K562 (cell line): Measurements from ENCODE around the gene DNAH17.

ENCODE experiments used
- BRCA1 ChIP-seq, 2 experiments: fragments of 450-650 bp in 1 of 2; sonication (generic) in 1 of 2; formaldehyde crosslinking in 1 of 2; IDR thresholded peaks; 2 replicates each; pipeline versions ENCODE4 v1.5.0 to v1.6.1; 2017 to 2020; ENCODE audit warnings: mild to moderate bottlenecking in 1 of 2, missing genetic modification reagents in 1 of 2
- HDAC2 ChIP-seq: fragments of 450-650 bp; IDR thresholded peaks from 2 replicates; pipeline ENCODE4 v1.6.1; 2016; ENCODE audit warnings: mild to moderate bottlenecking
- HDAC6 ChIP-seq: IDR thresholded peaks from 2 replicates; pipeline ENCODE4 v1.6.1; 2012; ENCODE audit warnings: low read depth, mild to moderate bottlenecking, control low read depth, inconsistent platforms, low read length, moderate library complexity
- TAF7 ChIP-seq: fragments of 450-650 bp; IDR thresholded peaks from 2 replicates; pipeline ENCODE4 v1.6.1; 2016; ENCODE audit warnings: missing genetic modification characterization, missing compliant biosample characterization
- ZNF24 ChIP-seq: fragments of 450-650 bp; IDR thresholded peaks from 2 replicates; pipeline ENCODE4 v1.6.1; 2016
- TF ChIP-seq, protein P1 (sequence below): sonication (generic); formaldehyde crosslinking; IDR thresholded peaks from 2 replicates; pipeline ENCODE4 v1.8.1; 2023; ENCODE audit warnings: missing genetic modification reagents, mild to moderate bottlenecking, borderline replicate concordance
- TF ChIP-seq, protein P2 (sequence below), 3 experiments: IDR thresholded peaks in 2 of 3; conservative IDR thresholded peaks in 1 of 3; 2 replicates each; pipeline ENCODE4 v1.5.1; 2011 to 2012; ENCODE audit warnings: low read length in 3 of 3, mild to moderate bottlenecking in 3 of 3, control low read depth in 2 of 3, improper control_type of control experiment in 1 of 3, inconsistent platforms in 1 of 3, low read depth in 1 of 3, mixed read lengths in 1 of 3, moderate library complexity in 1 of 3; ENCODE audit not compliant: insufficient read depth in 2 of 3

DNA sequence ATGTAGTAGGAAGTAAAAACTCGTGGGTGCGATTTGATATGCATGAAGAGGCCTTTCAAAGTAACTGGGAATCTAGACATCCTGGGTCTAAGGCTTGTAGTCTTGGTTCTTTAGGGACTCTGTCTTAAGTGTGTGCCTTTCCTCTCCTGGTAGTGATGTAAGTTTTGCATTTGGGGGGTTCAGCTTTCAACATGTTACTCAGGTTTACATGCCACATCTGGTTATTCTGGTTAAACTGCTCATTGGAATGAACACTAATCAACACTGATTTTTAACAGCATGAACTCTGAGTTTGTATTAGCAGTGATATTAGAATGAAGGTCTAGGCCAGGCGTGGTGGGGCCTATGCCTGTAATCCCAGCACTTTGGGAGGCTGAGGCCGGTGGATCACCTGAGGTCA lies 183.6 kb downstream of the DNAH17 start:
- TF ChIP-seq TAF7 (no peak), BRCA1 (IDR thresholded peaks at IDR 0.05) (no peak), BRCA1 (CRISPR knock-in tag; IDR thresholded peaks at IDR 0.05) (no peak), HDAC2 (no peak), ZNF24 (no peak), HDAC6 (no peak)
- TF ChIP-seq, protein P1, sequence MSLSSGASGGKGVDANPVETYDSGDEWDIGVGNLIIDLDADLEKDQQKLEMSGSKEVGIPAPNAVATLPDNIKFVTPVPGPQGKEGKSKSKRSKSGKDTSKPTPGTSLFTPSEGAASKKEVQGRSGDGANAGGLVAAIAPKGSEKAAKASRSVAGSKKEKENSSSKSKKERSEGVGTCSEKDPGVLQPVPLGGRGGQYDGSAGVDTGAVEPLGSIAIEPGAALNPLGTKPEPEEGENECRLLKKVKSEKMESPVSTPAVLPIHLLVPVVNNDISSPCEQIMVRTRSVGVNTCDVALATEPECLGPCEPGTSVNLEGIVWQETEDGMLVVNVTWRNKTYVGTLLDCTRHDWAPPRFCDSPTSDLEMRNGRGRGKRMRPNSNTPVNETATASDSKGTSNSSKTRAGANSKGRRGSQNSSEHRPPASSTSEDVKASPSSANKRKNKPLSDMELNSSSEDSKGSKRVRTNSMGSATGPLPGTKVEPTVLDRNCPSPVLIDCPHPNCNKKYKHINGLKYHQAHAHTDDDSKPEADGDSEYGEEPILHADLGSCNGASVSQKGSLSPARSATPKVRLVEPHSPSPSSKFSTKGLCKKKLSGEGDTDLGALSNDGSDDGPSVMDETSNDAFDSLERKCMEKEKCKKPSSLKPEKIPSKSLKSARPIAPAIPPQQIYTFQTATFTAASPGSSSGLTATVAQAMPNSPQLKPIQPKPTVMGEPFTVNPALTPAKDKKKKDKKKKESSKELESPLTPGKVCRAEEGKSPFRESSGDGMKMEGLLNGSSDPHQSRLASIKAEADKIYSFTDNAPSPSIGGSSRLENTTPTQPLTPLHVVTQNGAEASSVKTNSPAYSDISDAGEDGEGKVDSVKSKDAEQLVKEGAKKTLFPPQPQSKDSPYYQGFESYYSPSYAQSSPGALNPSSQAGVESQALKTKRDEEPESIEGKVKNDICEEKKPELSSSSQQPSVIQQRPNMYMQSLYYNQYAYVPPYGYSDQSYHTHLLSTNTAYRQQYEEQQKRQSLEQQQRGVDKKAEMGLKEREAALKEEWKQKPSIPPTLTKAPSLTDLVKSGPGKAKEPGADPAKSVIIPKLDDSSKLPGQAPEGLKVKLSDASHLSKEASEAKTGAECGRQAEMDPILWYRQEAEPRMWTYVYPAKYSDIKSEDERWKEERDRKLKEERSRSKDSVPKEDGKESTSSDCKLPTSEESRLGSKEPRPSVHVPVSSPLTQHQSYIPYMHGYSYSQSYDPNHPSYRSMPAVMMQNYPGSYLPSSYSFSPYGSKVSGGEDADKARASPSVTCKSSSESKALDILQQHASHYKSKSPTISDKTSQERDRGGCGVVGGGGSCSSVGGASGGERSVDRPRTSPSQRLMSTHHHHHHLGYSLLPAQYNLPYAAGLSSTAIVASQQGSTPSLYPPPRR = no peak
- TF ChIP-seq, protein P2, sequence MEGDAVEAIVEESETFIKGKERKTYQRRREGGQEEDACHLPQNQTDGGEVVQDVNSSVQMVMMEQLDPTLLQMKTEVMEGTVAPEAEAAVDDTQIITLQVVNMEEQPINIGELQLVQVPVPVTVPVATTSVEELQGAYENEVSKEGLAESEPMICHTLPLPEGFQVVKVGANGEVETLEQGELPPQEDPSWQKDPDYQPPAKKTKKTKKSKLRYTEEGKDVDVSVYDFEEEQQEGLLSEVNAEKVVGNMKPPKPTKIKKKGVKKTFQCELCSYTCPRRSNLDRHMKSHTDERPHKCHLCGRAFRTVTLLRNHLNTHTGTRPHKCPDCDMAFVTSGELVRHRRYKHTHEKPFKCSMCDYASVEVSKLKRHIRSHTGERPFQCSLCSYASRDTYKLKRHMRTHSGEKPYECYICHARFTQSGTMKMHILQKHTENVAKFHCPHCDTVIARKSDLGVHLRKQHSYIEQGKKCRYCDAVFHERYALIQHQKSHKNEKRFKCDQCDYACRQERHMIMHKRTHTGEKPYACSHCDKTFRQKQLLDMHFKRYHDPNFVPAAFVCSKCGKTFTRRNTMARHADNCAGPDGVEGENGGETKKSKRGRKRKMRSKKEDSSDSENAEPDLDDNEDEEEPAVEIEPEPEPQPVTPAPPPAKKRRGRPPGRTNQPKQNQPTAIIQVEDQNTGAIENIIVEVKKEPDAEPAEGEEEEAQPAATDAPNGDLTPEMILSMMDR (IDR thresholded peaks at IDR 0.05 in 2 of 3, conservative IDR thresholded peaks at IDR 0.05 in 1 of 3; ENCODE audit: insufficient read depth in 2 of 3, low read depth in 1 of 3, low read length in 3 of 3) = no peak
